ENCODE measurements around the gene USP31.

- no peak for TF ChIP-seq FOXP1 (CRISPR knock-in tag; IDR thresholded peaks at IDR 0.05; ENCODE audit: borderline replicate concordance)
- TF ChIP-seq, protein P1, sequence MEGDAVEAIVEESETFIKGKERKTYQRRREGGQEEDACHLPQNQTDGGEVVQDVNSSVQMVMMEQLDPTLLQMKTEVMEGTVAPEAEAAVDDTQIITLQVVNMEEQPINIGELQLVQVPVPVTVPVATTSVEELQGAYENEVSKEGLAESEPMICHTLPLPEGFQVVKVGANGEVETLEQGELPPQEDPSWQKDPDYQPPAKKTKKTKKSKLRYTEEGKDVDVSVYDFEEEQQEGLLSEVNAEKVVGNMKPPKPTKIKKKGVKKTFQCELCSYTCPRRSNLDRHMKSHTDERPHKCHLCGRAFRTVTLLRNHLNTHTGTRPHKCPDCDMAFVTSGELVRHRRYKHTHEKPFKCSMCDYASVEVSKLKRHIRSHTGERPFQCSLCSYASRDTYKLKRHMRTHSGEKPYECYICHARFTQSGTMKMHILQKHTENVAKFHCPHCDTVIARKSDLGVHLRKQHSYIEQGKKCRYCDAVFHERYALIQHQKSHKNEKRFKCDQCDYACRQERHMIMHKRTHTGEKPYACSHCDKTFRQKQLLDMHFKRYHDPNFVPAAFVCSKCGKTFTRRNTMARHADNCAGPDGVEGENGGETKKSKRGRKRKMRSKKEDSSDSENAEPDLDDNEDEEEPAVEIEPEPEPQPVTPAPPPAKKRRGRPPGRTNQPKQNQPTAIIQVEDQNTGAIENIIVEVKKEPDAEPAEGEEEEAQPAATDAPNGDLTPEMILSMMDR (IDR thresholded peaks at IDR 0.05) = no peak
- no peak for TF ChIP-seq STAT6 (CRISPR knock-in tag; conservative IDR thresholded peaks at IDR 0.05; ENCODE audit: low read depth)
- no peak for TF ChIP-seq IRF2 (CRISPR knock-in tag; IDR thresholded peaks at IDR 0.05; ENCODE audit: borderline replicate concordance, low read depth)
- TF ChIP-seq, protein P2, sequence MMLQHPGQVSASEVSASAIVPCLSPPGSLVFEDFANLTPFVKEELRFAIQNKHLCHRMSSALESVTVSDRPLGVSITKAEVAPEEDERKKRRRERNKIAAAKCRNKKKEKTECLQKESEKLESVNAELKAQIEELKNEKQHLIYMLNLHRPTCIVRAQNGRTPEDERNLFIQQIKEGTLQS (CRISPR knock-in tag; conservative IDR thresholded peaks at IDR 0.05) = no peak
- no peak for TF ChIP-seq E2F1 (CRISPR knock-in tag; IDR thresholded peaks at IDR 0.05)
- no peak for TF ChIP-seq NFE2L1 (CRISPR knock-in tag; IDR thresholded peaks at IDR 0.05)
- no peak for TF ChIP-seq SMAD3 (CRISPR knock-in tag; IDR thresholded peaks at IDR 0.05; ENCODE audit: borderline replicate concordance)
- no peak for TF ChIP-seq PRRX2 (CRISPR knock-in tag; IDR thresholded peaks at IDR 0.05)
- TF ChIP-seq, protein P3, sequence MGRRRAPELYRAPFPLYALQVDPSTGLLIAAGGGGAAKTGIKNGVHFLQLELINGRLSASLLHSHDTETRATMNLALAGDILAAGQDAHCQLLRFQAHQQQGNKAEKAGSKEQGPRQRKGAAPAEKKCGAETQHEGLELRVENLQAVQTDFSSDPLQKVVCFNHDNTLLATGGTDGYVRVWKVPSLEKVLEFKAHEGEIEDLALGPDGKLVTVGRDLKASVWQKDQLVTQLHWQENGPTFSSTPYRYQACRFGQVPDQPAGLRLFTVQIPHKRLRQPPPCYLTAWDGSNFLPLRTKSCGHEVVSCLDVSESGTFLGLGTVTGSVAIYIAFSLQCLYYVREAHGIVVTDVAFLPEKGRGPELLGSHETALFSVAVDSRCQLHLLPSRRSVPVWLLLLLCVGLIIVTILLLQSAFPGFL (CRISPR knock-in tag; IDR thresholded peaks at IDR 0.05; ENCODE audit: borderline replicate concordance) = no peak
These were observed 61.2 kb downstream of the USP31 start for GRCh38 chr16:23088018-23088417.

Data from WTC11 (cell line).